GM19035 (cell line): ENCODE results near the gene TBX10.
"Not testable (repeated sequence)": the region's sequence is repeated elsewhere in the genome, so short reads cannot be mapped to it uniquely, and the experiment has no call there.

ENCODE experiments used
- ATAC-seq: cut with Tn5 transposase; IDR thresholded peaks from one replicate; pipeline ENCODE4 v1.9.1; 2021; ENCODE audit not compliant: unreplicated experiment

The TBX10 gene

DNA sequence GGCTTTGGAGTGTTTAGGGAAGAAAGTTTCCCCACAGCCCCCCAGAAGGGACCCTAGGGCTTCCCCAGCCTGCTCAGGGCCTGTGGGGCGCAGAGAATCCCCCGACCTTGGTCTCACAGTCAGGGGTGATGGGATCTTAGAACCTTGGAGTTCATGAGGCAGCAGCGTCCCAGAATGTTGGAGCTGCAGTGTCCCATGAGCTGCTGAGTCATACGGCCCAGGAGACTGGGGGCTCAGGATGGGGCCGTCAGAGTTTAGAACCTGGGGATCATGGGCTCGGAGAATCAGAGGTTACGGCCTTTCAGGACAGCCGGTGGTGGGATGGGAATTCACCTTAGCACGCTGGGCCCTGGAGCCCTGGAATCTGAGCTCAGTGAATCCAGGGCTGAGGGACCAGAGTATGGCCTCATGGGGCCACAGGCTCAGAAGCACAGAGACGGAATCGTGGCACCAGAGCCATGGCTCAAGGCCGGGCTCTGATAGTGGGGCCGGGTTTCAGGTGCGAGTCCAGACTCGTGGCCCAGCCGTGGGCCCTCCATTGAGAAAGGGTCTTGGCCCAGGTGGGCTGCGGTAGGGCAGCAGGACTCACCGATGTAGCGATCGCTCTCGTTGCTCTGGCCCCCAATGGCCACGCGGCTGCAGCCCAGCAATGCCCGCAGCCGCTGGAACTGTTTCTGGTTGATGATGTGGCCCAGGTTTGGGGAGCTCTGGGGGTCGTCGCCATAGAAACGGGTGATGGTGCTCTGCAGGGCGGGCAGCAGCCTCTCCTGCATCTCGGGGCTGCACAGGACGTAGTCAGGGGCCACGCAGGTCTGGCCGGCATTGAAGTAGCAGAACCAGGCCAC, 25.4 kb upstream of the TBX10 start:
- no peak for ATAC-seq

DNA sequence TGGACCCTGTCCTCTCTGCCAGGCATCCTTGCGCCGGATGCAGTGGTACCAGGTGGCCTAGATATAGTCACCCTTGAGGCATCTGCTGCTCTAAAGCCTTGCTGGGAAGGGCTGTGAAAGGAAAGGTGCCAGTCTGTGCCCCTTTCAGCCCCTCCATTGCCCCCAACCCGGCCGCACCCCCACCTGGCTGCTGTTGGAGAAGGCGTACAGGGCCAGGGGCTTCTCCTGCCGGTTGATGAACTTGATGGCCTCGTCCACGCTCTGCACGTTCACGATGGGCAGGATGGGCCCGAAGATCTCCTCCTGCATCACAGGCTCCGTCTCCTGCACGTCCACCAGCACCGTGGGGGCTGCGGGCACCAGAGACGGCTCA, 24.6 kb upstream of the TBX10 start:
- ATAC-seq = no peak

DNA sequence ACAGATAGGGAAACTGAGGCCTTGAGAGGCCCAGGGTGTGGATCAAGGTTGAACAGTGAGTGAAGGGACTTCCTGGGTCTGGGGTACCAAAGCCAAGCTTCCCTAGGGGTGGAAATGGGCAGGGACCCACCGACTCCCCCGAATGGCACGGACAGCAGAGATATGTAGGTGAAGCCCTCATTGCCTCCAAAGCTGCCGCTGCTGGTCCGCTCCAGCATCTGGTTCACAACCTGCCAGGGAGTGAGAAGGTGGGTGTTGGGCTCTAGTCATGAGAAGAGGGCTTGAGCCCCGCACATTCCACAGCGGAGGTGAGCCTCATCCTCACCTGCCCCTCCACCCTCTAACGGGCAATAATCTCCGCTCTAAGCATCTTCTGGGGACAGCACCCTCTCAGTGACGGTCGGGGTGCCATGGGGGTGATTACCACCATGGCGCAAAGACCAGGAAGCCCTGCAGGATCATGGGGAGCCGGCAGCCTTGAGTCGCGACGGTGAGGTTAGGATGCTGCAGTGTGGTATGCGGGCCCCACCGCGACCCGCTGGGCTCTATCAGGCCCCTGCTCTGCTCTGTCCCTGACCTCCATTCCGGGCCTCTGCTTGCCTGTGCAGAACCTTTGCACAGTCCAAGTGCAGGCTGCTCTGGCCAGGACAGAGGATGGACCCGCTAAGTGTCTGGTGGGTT, 24.1 kb upstream of the TBX10 start:
- ATAC-seq = no peak

DNA sequence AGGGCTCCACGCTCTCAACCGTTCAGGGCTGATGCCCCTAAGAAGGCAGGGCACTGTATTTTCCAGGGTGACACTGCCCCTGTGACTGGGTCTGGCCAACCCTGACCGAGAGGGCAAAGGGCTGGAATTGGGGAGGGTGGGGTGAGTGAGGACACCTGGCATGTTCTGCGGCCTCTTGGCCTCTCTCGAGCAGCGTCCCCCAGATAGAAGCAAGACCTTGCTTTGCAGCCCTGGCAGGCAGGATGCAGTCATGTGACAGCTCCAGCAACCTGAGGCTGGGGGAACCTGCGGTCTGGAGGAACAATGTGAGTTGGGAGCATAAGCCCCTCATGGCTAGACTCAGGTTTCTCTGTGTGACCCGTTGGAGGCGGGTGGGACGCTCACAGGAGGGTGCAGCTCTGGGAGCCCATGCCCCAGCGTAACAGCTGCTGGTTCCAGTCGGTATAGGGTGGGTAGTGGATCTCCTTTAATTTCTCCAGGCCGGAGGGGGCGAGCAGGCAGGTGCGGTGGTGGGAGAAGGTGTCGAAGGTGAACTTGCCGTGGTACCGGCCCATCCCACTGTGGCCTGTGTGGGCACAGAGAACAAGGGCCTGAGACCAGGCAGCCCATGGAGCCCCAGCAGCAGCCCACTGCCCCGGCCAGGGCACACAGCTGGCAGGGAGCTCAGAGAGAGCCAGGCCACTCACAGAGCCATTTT, 23.4 kb upstream of the TBX10 start:
- ATAC-seq = no peak

DNA sequence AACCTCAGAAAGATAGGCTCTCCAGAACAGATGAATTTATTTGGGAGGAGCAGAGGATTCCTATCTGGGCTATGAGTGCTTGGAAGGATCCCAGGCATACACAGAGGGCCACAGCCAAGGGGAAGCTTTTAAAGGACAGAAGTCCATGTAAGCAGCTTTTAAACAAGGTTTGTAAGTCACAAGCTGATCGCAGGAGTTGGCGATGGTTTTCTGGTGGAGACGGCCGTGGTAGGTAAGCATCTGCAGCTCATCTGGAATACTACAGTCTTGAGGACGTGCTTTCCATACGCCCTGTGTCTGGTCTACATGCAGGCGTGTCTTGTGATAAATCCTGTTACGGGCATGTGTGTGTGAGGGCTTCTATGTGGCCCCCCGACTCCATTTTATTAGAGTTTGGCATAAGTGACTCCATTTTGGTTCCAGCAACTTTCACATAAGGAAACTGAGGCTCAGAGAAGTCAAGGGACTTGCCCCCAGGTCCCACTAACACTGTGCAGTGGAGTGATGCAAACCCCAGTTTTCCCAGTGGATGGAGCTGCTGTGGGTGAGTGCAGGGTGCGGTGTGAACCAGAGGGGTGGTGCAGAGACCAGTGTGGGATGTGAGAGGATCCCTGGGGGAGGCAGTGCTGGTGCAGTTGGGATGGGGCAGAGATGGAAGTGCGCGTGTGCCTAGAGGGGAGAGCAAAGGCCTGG, 22.7 kb upstream of the TBX10 start:
- no peak for ATAC-seq

DNA sequence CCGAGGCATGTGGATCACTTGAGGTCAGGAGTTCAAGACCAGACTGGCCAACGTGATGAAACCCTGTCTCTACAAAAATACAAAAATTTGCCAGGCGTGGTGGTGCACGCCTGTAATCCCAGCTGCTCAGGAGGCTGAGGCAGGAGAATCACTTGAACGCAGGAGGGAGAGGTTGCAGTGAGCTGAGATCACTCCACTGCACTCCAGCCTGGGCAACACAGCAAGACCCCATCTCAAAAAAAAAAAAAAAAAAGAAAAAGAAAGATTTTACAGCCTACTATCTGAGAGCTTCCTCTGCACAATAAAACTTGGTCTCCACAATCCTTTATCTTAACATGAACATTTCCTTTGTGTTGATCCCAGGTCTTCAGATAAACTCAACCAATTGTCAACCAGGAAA, 21.2 kb upstream of the TBX10 start:
- ATAC-seq = not testable (repeated sequence)

DNA sequence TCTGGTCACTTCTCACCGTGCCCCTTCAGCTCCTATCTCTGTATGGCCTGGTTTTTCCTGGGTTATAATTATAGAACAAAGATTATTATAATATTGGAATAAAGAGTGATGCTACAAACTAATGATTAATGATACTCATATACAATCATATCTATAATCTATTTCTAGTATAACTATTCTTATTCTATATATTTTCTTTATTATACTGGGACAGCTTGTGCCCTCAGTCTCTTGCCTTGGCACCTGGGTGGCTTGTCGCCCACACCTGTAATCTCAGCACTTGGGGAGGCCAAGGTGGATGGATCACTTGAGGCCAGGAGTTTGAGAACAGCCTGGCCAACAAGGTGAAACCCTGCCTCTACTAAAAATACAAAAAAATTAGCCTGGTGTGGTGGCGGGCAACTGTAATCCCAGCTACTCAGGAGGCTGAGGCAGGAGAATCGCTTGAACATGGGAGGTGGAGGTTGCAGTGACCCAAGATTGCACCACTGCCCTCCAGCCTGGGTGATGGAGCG, 20.1 kb upstream of the TBX10 start:
- not testable (repeated sequence) for ATAC-seq

DNA sequence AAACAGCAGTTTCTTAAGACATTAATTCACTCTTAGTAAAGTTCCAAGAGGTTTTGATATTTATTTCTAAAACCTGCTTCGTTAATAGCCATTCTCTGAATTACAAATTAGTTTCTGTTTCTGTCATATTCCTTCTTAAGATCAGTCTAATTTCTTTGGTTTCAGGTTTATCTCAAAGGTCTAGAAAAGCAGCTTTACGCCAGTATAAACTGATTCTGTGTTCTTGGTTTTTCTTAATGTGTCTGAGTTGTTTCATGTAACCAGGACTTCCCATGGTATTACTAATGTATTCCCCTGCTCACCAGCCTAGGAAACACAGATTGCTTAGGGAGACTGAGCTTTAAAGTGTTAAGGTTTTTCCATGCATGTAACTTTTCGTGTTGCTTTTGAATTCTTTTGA, 17.7 kb upstream of the TBX10 start:
- no peak for ATAC-seq

DNA sequence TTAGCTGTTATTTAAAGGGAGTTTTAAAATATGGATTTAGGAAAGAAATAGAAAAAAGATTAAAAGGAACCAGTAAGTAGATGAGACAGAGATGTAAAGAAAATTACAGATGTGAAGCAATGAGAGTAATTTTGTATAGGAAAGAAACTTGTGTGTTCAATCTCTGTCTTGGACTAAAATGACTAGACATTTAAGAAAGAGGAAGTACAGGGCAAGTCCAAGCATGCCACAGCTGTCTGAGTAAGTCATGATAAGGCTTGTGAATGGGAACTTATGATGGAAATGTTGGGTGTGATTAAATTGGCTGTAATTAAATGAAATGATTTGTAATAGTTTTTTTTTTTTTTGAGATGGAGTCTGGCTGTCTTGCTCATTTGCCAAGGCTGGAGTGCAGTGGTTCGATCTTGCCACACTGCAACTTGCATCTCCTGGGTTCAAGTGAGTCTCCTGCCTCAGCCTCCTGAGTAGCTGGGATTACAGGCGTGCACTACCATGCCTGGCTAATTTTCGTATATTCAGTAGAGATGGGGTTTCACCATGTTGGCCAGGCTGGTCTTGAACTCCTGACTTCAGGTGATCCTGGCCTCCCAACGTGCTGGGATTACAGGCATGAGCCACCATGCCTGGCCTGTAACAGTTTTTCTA, 16.8 kb upstream of the TBX10 start:
- no peak for ATAC-seq

DNA sequence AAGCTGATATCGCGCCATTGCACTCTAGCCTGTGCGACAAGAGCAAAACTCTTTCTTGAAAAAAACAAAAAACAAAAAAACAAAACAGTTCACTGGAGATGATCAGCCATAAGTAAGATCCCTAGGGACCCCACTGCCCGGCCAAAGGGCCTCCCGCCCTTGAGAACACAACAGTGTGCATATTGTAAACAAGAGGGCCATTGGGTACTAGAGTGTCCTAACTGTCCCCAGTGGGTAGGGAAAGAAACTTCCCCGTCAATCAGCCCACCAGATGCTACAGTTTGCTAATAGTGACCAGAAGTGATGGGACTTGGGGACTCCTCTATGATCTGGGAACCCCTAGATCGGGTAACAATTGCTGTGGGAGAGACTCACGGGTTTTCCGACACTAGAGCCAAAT, 14.7 kb upstream of the TBX10 start:
- no peak for ATAC-seq

DNA sequence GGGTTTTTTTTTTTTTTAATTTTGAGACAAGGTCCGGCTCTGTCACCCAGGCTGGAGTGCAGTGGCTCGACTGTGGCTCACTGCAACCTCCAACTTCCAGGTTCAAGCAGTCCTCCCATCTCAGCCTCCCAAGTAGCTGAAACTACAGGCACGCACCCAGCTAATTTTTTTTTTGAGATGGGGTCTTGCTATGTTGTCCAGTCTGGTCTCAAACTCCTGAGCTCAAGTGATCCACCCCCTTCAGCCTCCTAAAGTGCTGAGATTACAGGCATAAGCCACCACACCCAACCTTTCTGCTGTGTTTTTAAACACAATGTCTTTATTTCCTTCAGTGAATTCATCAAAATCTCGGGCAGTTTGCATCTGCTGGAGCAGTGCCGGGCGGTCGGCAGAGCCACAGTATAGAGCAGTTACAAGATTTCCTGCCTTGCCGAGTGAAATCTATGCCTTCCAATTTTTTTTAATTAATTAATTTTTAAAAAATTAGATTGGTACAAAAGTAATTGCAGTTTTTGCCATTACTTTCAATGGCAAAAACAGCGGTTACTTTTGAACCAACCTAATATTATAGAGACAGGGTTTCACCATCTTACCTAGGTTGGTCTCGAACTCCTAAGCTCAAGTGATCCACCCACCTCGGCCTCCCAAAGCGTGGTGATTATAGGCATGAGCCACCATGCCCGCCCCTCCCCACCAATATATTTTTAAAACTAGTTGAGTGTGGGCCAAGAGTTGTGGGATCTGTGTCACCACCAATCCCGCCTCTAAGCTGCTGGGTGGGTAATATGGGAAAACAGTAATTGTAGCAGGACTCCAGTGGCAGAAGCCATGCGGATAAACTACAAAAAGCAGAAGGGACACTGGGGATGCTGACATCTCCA, 13.6 kb upstream of the TBX10 start:
- ATAC-seq = no peak

DNA sequence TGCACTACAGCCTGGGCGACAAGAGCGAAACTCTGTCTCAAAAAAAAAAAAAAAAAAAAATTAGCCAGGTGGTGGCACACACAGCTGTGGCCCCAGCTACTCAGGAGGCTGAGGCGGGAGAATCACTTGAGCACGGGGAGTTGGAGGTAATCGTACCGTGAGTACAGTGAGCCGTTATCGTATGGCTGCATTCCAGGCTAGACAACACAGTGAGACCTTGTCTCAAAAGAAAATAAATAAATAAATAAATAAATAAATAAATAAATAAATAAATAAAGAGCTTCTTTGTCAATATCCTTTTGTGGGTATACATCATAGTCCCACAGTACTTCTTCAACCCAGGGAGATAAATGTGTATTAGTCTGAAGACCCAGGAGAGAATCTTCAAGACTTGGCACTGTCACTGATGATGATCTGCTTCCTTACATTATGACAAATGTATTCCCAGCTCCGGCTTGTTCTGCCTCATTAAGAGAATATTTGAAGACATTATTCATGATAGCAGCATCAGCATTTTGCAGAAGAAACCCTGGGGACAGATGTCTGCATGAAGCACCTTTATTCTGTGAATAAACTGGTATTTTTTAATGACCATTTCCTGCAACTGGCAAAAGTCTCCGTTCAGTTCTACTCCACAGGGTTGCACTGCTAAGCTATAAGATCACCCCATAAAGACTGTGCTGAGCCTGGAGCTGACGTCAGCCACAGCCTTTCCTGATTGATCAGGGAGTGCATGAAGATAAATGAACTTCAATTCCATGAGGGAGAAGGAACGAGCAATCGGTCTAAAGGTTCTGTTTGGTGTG, 12.6 kb upstream of the TBX10 start:
- ATAC-seq = no peak

DNA sequence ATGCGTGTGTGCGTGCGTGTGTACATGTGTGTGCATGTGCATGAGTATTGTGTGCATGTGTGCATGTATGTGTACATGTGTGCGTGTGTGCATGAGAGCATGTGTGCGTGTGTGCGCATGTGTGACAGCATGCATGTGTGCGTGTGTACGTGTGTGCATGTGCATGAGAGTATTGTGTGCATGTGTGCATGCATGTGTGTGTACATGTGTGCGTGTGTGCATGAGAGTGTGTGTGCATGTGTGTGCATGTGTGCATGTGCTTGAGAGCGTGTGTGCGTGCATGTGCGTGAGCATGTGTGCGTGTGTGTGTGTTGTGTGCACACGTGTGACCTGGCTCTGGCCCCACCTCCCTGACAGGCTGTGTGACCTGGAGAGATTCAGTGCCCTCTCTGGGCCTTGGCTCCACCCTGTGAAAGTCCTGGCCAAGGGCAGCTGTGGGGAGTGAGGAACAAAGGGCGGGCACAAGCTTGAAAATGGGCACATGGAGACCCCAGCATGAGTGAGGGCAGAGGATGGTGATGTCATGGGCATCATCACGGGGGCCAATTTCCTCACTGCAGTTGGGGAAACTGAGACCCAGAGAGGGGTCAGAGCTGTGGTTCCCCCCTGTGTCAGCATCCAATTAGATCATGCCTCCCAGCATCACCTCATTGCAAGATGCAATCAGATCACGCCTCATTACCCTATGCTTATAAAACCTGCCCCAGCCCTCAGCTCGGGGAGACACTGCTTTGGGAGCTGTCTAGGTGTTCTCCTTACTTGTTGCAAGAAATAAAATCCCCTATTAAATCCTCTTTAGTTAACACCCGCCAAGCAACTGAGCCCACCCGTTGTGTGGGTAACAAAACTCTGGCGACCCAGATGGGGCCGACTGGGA, 10.3 kb upstream of the TBX10 start:
- no peak for ATAC-seq

DNA sequence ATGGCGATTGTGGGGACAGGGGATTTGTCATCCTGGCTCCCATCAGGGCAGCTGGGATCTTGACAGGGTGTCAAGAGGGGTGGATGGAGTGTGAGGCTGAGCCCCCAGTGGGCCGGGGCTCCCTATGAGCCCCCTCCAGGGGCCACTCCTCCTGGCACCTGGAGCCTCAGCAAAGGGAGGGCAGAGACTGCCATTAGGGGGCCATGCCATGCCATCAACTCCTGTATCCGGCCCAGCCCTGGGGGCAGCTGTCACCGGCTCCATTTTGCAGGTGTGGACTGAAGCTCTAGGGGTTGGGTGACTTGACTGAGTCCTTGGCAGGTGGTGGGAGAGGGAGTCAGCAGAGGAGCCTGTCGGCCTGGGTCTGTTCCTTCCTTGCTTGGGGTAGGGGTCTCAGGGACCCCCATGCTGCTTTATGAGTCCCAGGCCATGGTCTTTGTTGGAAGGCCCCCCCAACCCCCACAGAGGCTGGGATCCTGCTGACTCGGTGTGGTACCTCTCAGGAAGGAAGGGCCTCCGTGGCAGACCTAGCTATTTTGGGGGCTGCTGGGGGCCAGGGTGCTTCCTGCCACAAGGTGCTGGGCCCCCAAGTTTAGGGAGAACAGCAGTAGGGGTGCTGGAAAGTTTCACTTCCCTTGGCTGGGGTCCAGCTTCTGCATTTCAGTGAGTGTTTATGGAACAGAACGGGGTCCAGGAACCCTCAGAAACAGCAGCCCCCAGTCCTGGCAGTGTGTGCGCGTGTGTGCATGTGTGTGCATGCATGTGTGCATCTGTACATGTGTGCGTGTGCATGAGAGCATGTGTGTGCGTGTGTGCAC, 9.4 kb upstream of the TBX10 start:
- no peak for ATAC-seq

DNA sequence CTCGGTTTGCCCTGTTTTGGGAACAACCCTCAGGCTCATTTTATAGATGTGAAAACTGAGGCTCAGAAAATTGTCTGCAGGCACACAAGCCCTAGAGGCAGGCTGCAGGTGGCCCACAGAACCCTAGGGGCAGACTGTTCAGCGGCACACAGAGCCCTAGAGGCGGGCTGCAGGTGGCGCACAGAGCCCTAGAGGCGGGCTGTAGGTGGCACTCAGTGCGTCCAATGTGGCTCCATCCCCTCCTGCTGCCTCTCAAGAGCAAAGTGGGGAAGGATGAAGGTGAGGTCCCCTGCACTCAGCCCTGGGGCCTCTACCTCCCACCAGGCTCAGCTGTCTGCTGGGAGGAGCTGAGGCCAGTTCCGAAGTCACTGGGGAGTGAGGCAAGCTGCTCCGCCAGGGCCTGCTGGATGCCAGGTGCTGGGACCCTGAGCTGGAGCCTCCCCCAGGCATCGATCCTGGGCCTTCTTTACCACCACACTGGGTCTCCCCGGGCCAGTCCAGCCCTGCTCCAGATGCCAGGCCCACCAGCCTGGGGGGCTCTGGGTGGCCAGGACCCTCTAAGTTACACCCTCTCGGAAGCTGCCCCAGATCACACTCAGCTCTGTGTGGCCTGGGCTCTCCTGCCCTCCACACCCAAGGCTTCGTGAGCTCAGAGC, 8.7 kb upstream of the TBX10 start:
- ATAC-seq = no peak

DNA sequence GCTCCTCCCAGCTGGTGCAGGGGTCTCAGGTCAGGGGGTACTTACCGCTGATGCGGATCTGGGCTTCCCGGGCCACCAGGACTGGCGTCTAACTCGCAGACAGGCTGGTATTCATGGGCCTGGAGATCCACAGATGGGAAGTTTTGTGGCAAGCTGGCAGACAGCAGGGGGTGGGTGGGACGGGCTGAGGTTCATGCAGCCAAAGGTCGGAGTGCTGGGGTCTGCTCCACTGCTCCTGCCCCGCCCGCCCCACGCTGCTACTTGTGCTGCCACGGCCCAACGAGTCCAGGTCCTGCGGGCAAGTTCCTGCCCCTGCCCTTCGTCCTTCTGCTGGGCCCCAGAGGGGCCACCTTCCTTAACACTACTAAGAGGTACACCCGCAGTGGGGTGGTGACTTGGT, 7.9 kb upstream of the TBX10 start:
- no peak for ATAC-seq
